AG04449 (cell line): ENCODE measurements around the gene CADM1.

Source experiments
- CTCF ChIA-PET: fragments of 350-600 bp; formaldehyde crosslinking; extraction: SDS; loops from one replicate; lab custom pipeline; 2021; ENCODE audit warnings: antibody characterized with exemption; lab: Yijun Ruan, JAX
- POLR2A ChIA-PET: fragments of 400-600, 350-600 bp; formaldehyde crosslinking; extraction: SDS; loops from one replicate; lab custom pipeline; 2020; ENCODE audit warnings: antibody characterized with exemption, inconsistent platforms; lab: Yijun Ruan, JAX
- DNase-seq: peaks from one replicate; pipeline ENCODE4 v3.0.0-alpha.2; 2010; ENCODE audit warnings: low read depth, low spot score
- H3K4me3 ChIP-seq: 2 replicates; pipeline ENCODE4 v1.5.1; 2011; ENCODE audit warnings: low read depth, mild to moderate bottlenecking, control low read depth, low read length
- CTCF ChIP-seq: IDR thresholded peaks from one replicate; pipeline ENCODE4 v1.5.1; 2011; ENCODE audit warnings: mild to moderate bottlenecking, moderate library complexity, low read length, control low read depth, inconsistent platforms; ENCODE audit not compliant: insufficient read depth; ENCODE audit errors: missing control alignments

Gene CADM1

GRCh38 chr11:115127790-115128189, 376.4 kb downstream of the CADM1 start:
- CTCF ChIA-PET, result no interaction called here
- POLR2A ChIA-PET, result no interaction called here
- no peak for DNase-seq
- no peak for TF ChIP-seq CTCF
- H3K4me3 ChIP-seq, result no peak overlapping the region

GRCh38 chr11:115126515-115127208, 377.6 kb downstream of the CADM1 start:
- CTCF ChIA-PET, result no interaction called here
- TF ChIP-seq CTCF, result no peak
- no peak overlapping the region for H3K4me3 ChIP-seq
- no peak for DNase-seq
- POLR2A ChIA-PET, result no interaction called here

GRCh38 chr11:115126092-115126491, 378.1 kb downstream of the CADM1 start:
- ChIA-PET CTCF (no interaction called here), POLR2A (no interaction called here)
- H3K4me3 ChIP-seq, result no peak overlapping the region
- DNase-seq, result no peak
- TF ChIP-seq CTCF, result no peak

GRCh38 chr11:115124786-115125185, 379.4 kb downstream of the CADM1 start:
- no peak for TF ChIP-seq CTCF
- no peak overlapping the region for H3K4me3 ChIP-seq
- POLR2A ChIA-PET, result no interaction called here
- CTCF ChIA-PET, result no interaction called here
- DNase-seq, result no peak

GRCh38 chr11:115123641-115124040, 380.6 kb downstream of the CADM1 start:
- no peak for DNase-seq
- TF ChIP-seq CTCF, result no peak
- CTCF ChIA-PET, result no interaction called here
- no peak overlapping the region for H3K4me3 ChIP-seq
- POLR2A ChIA-PET, result no interaction called here

- TF ChIP-seq CTCF, result no peak
- DNase-seq, result no peak
- ChIA-PET CTCF (interaction anchor here (1.1 kb wide), 1 partner anchor 48 kb away, joined by 3 read pairs; no protein-coding TSS in a partner anchor), POLR2A (no interaction called here)
- no peak overlapping the region for H3K4me3 ChIP-seq
Observed at GRCh38 chr11:115122274-115122673, 381.9 kb downstream of the CADM1 start.
